ENCODE measurements around the gene RXRB.

The RXRB gene

DNA sequence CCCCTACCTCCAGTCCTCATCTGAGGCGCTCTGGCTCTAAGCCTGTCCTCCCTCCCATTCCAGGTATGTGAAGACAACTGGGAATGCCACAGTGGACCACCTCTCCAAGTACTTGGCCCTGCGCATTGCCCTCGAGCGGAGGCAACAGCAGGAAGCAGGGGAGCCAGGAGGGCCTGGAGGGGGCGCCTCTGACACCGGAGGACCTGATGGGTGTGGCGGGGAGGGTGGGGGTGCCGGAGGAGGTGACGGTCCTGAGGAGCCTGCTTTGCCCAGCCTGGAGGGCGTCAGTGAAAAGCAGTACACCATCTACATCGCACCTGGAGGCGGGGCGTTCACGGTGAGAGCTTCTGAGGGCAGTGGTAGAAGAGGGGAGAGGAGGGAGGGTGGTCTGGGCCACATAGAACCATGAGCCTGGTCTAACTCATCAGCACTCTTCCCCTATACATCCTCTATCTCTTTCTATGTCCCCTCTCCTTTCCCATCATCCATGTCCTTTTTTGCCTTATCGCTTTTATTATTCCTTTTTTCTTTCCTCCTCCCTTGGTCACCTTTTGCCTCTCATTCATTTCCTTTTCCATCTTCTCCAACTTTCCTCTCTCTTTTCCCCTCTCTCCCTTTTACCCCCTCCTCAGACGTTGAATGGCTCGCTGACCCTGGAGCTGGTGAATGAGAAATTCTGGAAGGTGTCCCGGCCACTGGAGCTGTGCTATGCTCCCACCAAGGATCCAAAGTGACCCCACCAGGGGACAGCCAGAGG lies 11.4 kb upstream of the RXRB start:
- no peak for DNase-seq

DNA sequence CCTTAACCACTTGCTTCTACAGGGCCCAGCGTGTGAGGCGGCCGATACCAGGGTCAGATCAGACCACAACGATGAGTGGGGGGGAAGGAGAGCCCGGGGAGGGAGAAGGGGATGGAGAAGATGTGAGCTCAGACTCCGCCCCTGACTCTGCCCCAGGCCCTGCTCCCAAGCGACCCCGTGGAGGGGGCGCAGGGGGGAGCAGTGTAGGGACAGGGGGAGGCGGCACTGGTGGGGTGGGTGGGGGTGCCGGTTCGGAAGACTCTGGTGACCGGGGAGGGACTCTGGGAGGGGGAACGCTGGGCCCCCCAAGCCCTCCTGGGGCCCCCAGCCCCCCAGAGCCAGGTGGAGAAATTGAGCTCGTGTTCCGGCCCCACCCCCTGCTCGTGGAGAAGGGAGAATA lies 10.7 kb upstream of the RXRB start:
- DNase-seq, result no peak

DNA sequence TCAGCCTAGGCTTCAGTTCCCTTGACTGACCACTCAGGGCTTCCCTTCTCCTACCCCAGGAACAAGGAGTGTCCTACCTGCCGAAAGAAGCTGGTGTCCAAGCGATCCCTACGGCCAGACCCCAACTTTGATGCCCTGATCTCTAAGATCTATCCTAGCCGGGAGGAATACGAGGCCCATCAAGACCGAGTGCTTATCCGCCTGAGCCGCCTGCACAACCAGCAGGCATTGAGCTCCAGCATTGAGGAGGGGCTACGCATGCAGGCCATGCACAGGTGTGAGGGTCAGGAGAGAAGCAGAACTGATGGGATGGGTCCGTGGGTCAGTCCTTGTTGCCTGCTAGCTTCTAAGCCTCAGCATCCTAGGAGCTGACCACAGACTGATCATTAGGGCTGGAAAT lies 9.4 kb upstream of the RXRB start:
- DNase-seq, result no peak

DNA sequence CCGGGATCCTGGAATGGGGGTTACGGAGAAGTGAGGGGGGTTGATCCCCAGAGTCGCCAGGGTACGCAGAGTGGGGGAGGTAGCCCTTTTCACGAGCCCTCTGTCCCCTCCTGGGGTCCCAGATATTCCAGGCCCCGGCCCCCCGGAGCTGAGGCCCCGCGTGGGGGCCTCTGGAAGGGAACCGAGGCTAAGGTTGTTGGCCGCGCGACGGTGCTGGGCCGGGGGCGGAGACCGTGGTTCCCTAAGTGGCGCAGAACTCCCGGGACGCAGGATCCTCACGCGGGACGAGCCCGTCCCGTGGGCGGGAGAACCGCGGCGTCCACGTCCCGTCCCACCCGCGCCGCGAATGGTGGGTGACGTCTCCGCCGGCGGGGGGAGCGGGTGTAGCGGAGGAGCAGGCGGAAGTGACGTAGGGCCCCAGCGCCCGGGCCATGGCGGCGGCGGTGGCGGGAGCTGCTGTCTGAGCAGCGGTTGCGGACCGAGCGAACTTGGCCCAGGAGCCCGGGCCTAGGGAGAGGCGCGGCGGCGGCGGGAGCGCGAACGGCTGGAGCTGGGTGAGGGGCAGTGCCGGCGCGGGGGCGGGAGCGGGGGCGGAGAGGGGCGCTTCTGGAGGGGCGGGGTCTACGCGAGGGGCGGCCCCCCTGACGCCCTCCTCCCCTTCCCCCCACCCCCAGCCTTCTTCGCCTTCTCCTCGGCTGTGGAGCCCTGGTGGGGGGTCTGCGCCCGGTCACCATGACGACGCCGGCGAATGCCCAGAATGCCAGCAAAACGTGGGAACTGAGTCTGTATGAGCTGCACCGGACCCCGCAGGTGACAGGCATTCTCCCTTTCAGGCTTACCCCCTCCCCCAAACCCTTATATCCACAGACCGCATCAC lies 7.9 kb upstream of the RXRB start, which contains the start of gene RING1:
Gene RING1 (plus strand): TSS at position 410 of the 877 bp plus-strand sequence. CDS start 323 bp downstream, at position 733.
- peak; percentile 69 for DNase-seq

DNA sequence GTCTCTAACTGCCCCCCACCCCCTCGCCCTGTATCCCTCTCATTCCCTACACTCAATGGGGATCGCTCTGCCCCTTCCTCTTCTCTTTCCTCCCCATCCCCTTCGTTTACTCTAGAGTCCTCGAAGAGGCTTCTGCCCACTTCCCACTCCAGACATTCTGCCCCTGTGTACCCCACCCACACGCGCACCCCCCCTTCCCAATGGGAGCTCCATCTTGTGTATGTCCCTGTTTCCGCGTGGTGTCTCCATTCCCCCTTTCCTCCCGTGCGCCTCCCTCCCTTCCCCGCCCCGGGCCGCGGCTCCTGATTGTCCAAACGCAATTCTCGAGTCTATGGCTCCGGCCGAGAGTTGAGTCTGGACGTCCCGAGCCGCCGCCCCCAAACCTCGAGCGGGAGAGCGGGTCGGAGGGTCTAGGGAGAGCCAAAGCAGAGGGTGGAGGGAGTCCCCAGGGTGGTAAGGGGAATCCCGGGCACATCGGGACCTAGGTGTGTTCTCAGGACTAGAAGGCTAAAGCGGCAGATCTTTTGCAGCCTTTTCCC lies 7.2 kb upstream of the RXRB start:
- DNase-seq, result peak; percentile 50

DNA sequence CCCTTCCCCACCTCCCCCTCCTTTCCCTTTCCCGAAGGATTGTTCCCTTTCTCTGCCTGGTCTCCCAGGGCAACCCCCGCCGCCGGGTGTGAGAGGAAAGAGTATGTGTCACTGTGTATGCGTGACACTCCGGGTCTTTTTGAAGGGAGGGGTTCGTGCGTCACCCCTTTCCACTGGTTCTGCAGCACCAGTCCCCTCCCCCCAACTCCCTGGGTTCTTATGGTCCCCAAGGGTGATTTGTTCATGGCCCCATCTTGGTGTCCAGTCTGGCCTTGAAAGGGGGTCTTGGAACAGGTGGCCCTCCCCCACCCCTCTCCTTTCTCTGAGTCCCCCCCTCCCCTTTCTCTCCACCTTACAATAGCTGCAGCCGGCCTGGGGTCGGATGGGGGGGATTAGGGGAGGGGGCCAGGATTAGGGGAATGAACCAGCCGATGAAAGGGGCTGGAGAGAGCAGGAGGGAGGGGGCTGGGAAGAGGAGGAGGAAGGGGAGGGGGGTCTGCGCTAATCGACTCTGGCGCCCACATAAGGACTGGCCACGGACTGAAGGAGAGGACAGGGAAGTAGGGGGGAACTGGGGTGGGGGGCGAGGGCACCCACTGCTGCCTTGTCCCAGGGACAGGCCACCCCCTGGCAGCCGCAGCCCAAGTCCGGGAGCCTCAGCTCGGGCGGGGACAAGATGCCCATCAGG lies 6.5 kb upstream of the RXRB start:
- peak; percentile 67 for DNase-seq

DNA sequence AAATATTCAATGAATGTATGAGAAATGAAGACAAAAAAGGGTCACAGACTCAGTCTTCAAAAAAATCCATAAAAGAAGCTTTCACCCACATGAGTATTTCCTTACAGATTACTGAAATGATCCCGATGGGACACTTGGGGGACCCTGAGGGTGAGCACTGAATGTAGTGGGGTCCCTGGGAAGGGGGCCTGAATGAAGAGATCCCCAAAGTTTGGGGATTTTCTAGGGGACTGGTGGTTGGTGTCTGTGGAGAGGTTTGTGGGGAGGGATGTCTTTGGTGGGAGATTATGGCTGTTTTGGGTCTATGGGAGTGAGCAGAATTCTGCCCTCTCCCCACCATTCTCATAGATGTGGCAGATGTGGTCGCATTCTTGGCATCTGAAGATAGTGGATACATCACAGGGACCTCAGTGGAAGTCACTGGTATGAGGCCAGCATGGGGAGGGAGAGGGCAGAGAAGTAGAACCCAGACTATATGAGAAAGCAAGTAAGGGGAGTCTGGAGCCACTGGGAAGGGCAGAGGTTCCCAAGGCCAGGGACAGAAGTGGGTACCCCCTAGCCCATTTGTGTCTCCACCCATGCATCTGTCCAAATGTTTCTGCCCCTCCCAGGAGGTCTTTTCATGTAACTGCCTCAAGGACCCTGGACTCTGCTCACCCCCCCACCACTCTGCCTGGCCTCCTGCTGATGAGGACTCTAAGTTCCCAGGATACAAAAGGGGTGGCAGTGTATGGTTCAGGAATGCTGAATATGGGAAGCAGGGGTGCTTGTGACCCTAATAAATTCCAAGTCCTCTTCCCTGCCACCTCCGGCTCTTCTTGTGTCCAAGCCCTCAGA lies 5.8 kb upstream of the RXRB start:
- DNase-seq, result no peak

DNA sequence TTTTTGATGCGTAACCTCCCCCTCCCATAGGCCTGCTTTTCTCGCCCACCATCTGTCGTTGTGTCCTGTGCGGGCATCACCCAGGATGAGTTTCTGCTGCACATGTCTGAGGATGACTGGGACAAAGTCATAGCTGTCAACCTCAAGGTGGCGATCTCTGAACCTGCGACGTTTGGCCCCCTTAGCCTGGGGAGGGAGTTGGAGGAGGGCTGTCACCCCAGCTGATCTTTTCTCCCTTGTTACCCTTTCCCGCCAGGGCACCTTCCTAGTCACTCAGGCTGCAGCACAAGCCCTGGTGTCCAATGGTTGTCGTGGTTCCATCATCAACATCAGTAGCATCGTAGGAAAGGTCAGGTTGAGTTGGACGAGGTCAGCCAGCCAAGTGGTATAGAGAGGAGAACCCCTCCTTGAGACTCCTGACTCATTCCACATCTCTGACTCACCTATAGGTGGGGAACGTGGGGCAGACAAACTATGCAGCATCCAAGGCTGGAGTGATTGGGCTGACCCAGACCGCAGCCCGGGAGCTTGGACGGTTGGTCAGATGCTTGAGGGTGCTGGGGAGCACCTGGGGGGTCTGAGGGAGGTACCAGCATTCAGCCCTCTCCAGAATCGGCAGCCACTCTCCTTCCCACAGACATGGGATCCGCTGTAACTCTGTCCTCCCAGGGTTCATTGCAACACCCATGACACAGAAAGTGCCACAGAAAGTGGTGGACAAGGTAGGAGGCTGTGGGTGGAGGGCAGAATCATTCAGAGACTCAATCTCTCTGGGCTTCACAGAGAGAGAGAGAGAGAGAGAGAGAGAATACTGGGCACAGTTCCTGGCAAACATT lies 4.9 kb upstream of the RXRB start:
- peak; percentile 58 for DNase-seq

DNA sequence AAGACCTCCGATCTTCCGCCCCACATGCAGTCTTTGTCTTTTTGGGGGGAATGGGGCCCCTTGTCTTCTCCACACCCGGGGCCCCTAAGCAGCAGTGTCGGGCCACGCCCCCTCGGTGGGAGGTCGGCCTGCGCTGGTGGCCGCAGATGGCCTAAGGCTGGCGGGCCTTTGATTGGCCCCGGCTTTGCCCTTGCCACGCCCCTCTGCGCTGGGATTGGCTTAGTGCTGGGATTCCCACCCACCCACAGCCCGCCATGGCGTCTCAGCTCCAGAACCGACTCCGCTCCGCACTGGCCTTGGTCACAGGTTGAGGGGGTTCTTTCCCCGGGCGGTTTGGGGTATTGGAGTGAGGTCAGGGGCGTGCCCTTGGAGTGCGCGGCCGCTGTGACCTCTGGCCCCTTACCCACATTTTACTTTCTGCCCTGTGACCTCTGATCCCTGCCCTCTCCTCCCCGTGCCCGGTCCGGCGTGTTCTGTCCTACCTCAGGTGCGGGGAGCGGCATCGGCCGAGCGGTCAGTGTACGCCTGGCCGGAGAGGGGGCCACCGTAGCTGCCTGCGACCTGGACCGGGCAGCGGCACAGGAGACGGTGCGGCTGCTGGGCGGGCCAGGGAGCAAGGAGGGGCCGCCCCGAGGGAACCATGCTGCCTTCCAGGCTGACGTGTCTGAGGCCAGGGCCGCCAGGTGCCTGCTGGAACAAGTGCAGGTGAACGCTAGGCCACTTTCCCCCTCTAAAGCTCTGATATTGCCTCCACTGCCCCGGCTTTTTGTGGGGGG lies 4.1 kb upstream of the RXRB start, which contains the start of gene HSD17B8:
Gene HSD17B8 (plus strand): TSS at position 241 of the 776 bp plus-strand sequence. CDS start 14 bp downstream, at position 255.
- DNase-seq, result peak; percentile 90

DNA sequence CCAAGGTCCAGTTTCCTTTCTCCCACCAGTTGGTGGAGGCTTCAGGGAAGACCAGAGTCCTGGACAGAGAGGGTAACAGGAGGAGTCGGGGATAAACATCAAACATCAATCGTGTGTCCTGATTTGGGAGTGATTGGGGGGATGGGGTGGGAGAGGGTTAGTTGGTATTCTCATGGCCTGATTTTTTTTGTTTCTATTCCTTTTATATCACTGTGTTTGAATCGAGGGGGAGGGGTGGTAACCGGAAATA lies 3.6 kb upstream of the RXRB start:
- no peak for DNase-seq

DNA sequence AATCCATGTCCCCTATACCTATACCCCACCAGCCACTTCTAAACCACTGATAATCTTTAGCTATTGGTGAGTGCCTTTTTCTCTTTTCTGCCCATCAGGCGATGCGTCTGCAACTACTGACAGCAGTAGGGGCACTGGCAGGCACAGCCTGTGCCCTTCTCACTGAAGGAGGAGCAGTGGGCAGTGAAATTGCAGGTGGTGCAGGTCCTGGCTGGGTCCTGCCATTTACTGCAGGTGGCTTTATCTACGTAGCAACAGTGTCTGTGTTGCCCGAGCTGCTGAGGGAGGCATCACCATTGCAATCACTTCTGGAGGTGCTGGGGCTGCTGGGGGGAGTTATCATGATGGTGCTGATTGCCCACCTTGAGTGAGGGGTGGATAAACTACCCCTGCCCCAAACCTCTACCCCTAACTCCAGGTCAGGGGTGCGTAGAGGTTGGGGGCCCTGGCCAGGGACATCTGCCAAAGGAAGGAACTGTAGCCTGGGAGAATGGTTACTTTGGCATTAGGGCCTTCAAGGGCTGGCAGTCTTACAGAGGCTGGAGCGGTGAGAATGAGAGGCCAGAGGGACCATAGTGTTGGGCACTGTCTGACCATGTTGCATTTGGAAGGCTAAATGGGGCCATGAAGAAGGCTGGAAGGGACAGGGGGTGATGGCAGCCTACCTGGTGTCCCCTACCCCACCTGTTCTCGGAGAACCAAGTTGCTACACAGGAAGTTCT lies 3.1 kb upstream of the RXRB start:
- no peak for DNase-seq

DNA sequence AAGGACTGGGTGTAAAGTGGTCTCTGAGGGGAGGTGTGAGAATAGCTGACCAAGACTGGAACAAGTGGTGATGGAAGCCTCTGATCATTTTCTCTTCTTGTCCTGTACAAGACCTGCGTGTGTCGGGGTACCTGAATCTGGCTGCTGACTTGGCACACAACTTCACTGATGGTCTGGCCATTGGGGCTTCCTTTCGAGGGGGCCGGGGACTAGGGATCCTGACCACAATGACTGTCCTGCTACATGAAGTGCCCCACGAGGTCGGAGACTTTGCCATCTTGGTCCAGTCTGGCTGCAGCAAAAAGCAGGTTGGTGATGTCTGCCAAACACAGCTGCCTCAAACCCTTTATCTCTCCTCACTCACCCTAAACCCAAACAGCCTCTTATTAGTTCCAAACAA lies 2.3 kb upstream of the RXRB start:
- DNase-seq, result no peak

DNA sequence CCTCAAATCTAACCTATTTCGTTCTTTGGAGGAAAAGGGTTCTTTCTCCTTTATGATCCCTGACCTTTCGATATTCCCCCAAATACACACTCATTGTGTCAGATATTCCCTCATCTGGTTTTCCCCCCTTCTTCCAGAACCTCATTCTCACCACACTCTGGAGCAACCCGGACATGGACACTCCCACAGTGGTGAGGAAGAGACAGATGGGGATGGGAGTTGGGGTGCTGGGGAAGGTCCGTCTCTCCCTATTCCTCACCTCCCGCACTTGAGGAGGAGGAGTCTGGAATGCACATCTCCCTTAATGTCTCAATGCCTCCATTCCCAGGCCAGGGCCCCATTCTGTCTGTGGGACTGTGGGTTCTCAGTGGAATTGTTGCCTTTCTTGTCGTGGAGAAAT lies 1.5 kb upstream of the RXRB start:
- no peak for DNase-seq

DNA sequence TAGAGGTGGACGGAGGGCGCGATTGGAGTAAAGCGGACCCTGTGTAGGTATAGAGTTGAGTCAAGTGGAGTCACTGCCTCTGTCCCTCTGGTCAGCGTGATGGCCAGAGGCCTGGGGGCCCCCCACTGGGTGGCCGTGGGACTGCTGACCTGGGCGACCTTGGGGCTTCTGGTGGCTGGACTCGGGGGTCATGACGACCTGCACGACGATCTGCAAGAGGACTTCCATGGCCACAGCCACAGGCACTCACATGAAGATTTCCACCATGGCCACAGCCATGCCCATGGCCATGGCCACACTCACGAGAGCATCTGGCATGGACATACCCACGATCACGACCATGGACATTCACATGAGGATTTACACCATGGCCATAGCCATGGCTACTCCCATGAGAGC lies 681 bp upstream of the RXRB start:
- no peak for DNase-seq

DNA sequence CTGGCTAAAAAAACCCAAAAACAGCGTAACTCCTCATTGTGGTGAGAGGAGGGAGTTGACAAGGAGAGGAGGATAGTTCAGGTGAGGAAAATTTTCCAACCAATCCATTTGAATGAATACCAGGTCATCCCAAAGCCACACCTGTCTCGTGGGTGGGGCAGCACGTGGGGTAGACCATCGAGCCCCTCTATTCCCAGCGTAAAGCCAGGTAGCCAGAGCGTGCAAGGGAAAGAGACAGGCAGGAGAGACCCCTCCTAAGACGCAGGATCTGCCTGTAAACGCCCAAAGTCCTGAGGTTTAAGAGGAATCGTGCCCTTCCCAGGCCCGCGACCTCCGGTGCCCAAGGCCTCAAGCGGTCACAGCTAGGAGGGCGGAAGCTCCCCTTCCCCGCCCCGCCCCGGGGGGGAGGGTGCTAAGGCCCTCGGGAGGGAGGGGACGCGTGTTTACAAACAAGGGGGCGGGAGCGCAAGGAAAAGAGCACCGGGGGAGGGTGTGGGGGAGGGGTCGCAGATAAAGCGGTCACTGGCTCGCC lies 712 bp downstream of the RXRB start:
- DNase-seq, result peak; percentile 52

DNA sequence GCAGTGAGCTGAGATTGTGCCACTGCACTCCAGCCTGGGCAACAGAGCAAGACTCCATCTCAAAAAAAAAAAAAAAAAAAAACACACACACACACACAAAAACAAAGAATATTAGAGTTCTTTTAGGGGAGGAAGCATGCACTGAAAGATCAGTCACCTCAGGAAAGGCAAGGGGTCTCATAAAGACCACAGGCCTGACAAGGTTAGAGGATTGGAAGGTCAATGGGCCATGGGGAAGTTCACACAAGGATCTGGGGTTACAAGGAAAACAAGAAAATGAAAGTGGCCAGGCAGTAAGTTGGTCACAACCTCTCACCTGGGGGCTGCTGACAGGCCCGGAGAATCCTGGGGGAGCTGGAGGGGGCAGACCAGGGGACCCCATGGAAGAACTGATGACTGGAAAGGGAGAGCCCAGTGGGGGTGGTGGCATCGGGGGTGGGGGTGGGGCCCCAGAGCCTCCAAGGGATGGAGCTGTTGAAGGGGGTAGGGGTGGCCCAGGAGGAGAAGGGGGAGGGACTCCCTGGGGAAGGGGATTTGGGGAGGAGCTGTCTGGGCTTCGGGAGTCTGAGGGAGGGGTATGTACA lies 1.5 kb downstream of the RXRB start:
- DNase-seq, result no peak

DNA sequence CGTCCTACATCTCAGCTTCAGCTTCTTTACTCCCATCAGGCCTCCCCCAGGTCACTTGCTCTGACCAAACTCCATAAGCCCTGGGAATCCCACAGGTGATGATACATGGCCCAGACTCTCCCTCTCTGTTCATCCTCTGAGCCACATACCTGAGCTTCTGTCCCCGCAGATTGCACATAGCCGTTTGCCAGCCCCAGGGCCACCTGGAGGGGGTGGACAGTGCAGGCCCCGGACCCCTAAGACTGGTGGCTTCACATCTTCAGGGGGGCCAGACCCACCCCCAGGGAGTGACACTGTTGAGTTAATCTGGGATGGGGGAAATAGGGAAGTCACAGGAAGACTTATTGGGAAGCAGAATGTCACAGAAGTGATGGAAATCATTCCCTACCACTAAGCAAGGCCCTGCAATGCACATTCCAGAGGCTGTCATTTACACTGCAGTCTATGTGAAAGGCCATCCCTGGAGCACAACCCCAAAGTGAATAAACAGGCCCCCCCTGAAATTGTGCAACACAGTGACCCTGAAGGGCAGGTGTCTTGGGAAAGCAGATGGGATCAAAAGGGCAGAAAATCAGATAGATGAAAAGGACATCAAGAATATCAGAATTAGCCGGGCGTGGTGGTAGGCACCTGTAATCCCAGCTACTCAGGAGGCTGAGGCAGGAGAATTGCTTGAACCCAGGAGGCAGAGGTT lies 2.2 kb downstream of the RXRB start:
- no peak for DNase-seq

DNA sequence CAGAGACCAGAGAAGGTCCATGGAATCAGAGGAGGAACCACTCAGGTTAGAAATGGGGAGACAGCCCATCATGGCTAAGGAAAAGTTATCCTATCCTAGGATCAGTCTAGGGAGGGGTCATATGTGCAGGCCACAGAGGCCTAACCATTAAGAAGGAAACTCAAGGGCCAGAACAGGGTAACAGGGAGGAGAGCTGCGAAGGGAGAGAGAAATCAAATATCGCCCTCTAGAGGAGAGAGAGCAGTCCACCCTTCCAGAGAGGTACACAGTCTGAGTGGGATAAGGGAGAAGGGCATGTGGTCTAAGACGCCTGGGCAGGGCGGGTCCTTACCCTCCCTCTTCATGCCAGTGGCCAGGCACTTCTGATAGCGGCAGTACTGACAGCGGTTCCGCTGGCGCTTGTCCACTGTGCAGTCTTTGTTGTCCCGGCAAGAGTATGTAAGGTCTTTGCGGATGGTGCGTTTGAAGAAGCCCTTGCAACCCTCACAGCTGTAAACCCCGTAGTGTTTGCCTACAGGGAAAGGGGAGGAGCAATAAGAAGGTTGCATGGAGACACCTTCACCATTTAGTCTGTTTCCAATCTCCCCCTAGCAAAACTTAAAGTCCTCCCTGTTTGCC lies 2.9 kb downstream of the RXRB start:
- peak; percentile 53 for DNase-seq

All from fibroblast of skin of right quadriceps (primary cell).